ENCODE results near the gene GIT1. TPM values are rescaled to one million over a fixed set of nuclear protein-coding genes. Genes with fewer than 3 reads are reported as not detected.
"Not testable (repeated sequence)": the region's sequence is repeated elsewhere in the genome, so short reads cannot be mapped to it uniquely, and the experiment has no call there.

The GIT1 gene
- total RNA-seq, 3 donors from 2014 or later: 28.5 to 41.3 (median 31.2) TPM

- H3K9me3 ChIP-seq: no peaks in the 10 kb centered on the region
- no peaks in the 10 kb centered on the region for H3K36me3 ChIP-seq
- TF ChIP-seq CTCF (IDR thresholded peaks at IDR 0.05) (no peak), POLR2AphosphoS5 (IDR thresholded peaks at IDR 0.05) (no peak), POLR2A (IDR thresholded peaks at IDR 0.05) (no peak)
- H3K4me3 ChIP-seq: no peak overlapping the region
- no peak for DNase-seq (ENCODE audit: low spot score in 2 of 2)
- peak overlapping the region in 1 of 2 donors; percentile 30 for H3K27ac ChIP-seq
- intact Hi-C loops (cut with DNase I; ENCODE audit: low total_unique reads): no loop called here
- H3K4me1 ChIP-seq: peaks cover 3% of the 10 kb centered on the region in 2 donors
- H3K27me3 ChIP-seq: no peaks in the 10 kb centered on the region
These were observed 27.6 kb downstream of the GIT1 start for GRCh38 chr17:29561554-29562517.

GRCh38 chr17:29560316-29560715 lies 29.1 kb downstream of the GIT1 start:
- Histone ChIP-seq H3K4me1 (no peaks in the 10 kb centered on the region), H3K27ac (no peak overlapping the region), H3K4me3 (no peak overlapping the region), H3K9me3 (no peaks in the 10 kb centered on the region), H3K36me3 (no peaks in the 10 kb centered on the region), H3K27me3 (no peaks in the 10 kb centered on the region)
- DNase-seq (ENCODE audit: low spot score in 2 of 2): no peak
- intact Hi-C loops (cut with DNase I; ENCODE audit: low total_unique reads): no loop called here
- TF ChIP-seq CTCF (IDR thresholded peaks at IDR 0.05): no peak
- no peak for TF ChIP-seq POLR2A (IDR thresholded peaks at IDR 0.05)
- no peak for TF ChIP-seq POLR2AphosphoS5 (IDR thresholded peaks at IDR 0.05)

- Histone ChIP-seq H3K9me3 (no peaks in the 10 kb centered on the region), H3K36me3 (no peaks in the 10 kb centered on the region), H3K4me3 (no peak overlapping the region), H3K27me3 (no peaks in the 10 kb centered on the region), H3K4me1 (no peaks in the 10 kb centered on the region), H3K27ac (no peak overlapping the region)
- no peak for TF ChIP-seq POLR2A (IDR thresholded peaks at IDR 0.05)
- TF ChIP-seq POLR2AphosphoS5 (IDR thresholded peaks at IDR 0.05): no peak
- no peak for TF ChIP-seq CTCF (IDR thresholded peaks at IDR 0.05)
- intact Hi-C loops (cut with DNase I; ENCODE audit: low total_unique reads): no loop called here
- DNase-seq (ENCODE audit: low spot score in 2 of 2): no peak
These were observed 29.8 kb downstream of the GIT1 start for GRCh38 chr17:29559640-29560039.

- H3K27me3 ChIP-seq; H3K36me3 ChIP-seq; H3K4me1 ChIP-seq; H3K27ac ChIP-seq; H3K4me3 ChIP-seq; intact Hi-C loops (cut with DNase I; ENCODE audit: low total_unique reads); DNase-seq (ENCODE audit: low spot score in 2 of 2); H3K9me3 ChIP-seq: not testable (repeated sequence)
These were observed 31.3 kb downstream of the GIT1 start for GRCh38 chr17:29558139-29558538.

- Histone ChIP-seq H3K9me3 (no peaks in the 10 kb centered on the region), H3K4me1 (no peaks in the 10 kb centered on the region), H3K4me3 (no peak overlapping the region), H3K27ac (no peak overlapping the region), H3K36me3 (no peaks in the 10 kb centered on the region), H3K27me3 (no peaks in the 10 kb centered on the region)
- TF ChIP-seq POLR2A (IDR thresholded peaks at IDR 0.05) (no peak), POLR2AphosphoS5 (IDR thresholded peaks at IDR 0.05) (no peak), CTCF (IDR thresholded peaks at IDR 0.05) (no peak)
- intact Hi-C loops (cut with DNase I; ENCODE audit: low total_unique reads): no loop called here
- DNase-seq (ENCODE audit: low spot score in 2 of 2): no peak
These were observed 31.7 kb downstream of the GIT1 start for GRCh38 chr17:29557739-29558116.
